Bone marrow (tissue), 2 donors: ENCODE measurements around the gene SPATA2.

Source experiments
- DNase-seq, 2 donors: peaks; one replicate each; lab custom pipeline; 2025; lab: John Stamatoyannopoulos, UW

Gene SPATA2

DNA sequence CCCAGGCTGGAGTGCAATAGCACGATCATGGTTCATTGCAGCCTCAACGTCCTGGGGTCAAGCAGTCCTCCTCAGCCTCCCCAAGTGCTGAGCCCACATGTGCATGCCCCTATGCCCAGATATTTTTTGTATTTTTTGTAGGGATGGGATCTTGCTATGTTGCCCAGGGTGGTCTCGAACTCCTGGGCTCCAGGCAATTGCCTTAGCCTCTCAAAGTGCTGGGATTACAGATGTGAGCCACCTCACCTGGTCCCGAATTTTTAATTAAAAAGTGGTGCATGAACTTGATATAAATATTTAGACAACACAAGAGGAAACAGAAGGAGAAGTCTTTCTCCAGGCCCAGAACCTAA lies 13.8 kb upstream of the SPATA2 start:
- no peak for DNase-seq

DNA sequence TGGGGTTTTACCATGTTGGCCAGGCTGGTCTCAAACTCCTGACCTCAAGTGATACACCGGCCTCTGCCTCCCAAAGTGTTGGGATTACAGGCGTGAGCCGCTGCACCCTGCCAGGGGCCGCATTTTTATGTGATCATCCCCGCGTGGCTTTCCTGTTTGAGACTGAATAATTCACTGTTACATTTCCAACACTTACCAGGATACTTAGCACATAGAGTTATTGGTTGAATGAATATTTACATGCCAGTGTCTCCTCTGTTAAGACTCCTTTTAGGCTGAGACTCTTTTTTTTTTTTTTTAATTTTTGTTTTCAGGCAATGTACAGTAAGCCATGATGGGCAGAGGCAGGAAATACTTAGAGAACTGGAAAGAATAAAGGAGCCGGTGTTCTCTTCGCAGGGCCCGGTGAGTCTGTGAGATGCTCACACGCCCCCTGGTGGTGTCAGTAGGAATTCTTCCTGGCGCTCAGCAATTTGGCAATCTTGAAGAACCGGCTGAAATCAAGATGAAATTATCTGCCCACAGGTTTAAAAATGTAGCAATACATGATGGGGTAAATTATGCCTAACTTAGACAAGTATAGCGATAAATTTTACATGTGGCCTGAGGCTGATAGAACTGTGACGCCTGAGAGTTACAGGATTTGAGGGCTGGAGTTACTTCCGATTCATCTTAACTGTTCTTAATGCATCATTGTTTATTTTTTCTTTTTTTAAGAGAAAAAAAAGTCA lies 13.2 kb upstream of the SPATA2 start:
- DNase-seq: peak; percentile 24 to 56

DNA sequence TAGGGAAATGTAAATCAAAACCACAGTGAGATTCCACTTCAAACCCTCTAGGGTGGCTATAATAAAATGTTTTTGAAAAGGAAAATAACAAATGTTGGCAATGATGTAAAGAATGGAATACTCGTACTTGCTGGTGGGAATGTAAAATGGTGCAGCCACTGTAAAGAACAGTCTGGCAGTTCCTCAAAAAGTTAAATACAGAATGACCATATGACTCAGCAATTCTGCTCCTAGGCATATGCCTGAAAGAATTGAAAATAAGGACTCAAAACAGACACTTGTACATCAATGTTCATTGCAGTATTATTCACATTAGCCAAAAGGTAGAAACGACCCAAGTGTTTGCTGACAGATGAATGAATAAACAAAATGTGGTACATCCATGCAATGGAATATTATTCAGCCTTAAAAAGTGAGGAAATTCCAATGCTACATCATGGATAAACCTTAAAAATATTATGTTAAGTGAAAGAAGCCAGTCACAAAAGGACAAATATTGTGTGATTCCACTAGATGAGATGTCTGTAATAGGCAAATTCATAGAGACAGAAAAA lies 10.6 kb upstream of the SPATA2 start:
- no peak for DNase-seq

DNA sequence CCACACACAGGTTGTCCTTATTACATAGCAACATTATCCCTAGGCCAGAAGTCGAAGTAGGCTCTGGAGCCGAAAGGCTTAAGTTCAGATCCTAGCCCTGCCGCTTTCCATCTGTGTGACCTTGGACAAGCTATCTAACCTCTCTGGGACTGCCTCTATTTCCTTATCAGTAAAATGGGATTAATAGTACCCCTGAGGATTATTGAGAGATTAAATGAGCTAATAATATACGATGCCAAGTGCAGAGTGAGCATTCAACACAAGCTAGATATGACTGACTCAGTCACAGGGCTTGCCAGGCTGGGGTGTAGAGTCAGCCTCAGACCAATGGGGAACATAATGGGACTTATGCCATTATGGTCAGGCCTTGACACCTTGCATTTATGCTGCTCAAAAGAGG lies 8.9 kb upstream of the SPATA2 start:
- DNase-seq: no peak

DNA sequence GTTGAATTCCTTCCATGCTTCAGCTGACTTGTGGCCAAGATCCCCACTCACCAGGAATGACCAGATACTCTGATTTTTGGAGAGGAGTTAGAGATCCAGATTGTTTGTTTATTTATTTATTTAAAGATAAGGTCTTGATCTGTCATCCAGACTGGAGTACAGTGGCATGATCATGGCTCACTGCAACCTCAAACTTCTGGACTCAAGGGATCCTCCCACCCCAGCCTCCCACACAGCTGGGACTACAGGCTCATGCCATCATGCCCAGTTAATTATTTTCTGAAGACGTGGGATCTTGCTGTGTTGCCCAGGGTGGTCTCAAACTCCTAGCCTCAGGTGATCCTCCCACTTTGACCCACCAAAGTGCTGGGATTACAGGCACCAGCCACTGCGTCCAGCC lies 4.1 kb upstream of the SPATA2 start:
- DNase-seq: no peak

DNA sequence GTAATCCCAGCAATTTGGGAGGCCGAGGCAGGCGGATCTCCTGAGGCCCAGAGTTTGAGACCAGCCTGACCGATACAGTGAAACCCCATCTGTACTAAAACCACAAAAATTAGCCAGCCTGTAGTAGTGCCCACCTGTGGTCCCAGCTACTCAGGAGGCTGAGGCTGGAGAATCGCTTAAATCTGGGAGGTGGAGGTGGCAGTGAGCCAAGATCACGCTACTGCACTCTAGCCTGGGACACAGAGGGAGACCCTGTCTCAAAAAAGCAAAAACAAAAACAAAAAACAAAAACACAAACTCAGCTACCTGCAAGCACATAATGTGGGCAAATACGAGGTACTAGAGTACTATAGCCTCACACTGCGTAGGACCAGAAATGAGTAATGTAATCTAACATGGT lies 3.7 kb upstream of the SPATA2 start:
- DNase-seq: no peak

DNA sequence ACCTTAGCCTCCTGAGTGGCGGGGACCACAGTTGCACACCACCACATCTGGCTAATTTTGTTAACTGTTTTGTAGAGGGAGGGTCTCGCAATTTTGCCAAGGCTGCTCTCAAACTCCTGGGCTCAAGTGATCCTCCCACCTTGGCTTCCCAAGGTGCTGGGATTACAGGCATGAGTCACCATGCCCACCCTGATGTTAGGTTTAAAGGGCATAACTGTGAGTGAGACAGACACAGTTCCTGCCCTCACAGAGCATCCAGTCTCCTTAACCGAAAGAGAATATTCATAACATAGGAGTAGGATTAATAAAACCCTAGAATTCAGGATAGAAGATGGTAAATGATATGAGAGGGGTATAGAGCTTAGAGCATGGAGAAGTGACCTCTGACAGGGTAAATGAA lies 3.1 kb upstream of the SPATA2 start:
- DNase-seq: no peak

DNA sequence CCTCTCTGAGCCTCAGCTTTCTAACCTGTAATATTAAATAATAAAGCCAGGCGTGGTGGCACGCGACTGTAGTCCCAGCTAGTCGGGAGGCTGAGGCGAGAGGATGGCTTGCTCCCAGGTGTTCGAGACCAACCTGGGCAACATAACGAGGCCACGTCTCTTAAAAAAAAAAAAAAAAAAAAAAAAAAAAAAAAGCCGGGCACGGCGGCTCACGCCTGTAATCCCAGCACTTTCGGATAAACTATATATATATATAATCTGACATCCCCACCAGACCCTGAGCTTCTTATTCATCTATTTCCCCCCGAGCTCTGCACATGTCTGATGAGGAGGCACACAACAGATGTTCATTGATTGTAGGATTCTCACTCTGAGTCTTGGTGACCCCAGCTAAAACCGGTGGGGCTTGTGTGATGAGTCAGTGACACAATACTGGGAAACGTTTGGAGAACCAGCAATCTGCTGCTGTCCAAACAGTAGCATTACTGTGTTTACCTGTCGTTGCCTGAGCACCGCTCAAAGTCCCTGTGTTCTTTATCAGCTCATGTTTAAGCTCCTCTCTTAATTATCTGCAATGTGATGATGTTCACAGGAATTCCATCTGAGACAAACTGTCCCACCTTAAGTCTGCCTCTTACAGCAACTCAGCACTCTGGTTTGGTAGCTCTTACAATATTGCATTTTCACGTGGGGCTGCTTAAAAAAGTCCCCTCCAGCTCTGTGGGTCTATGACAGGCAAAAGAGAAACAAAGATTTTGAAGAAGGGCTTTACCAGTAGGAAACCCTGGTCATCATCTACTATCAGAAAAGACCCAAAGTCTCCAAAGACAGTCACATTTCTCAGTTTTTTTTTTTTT lies 1.0 kb upstream of the SPATA2 start:
- DNase-seq: no peak

DNA sequence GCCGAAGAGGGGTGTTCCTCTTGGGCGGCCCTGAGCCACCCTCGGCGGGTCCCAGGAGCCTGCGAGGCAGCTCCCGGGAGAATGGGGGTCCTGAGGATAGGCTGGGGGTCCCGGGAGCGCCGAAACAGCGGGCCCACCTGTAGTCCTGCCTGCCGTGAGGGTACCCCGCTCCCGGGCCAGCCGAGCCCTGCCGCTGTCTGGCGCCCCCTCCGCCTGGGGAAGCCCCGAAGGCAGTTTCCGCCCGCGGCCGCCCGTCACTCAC lies 280 bp downstream of the SPATA2 start:
- DNase-seq: no peak

DNA sequence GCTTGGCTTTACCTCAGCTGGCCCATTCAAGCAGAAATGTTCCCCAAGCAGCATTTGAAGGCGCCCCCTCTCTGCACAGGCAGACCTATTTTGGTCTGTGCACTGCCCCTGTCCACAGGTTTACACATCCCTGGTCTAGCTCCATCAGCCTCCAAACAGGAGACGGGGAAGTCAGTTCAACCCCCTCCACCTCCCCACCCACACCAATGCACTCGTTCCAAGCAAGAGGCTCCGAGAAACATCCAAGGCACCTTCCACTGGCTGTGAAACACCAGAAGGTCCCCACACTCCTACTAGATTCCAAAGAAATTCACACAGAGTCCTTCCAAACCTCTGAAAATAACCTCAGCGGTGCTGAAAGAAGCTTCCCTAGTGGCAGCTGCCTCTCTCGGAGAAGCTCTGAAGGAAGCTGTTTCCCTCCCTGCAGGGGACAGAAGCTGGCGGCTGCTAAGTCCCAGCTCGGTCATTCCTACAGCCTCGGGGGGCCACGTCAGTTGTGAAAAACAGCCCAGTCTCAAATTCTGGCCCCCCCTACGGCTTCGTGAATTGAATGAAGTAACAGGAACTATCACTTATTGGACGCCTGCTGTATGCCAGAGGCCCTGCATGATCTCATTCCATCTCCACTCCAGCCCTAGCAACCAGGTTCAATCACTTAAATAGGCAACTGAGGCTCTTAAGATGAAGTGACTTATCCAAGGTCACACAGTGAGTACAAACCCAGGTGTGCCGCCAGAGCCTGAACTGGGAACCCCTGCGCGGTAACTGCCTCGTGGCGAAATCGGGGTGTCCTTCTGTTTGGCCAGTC lies 815 bp downstream of the SPATA2 start:
- no peak for DNase-seq

DNA sequence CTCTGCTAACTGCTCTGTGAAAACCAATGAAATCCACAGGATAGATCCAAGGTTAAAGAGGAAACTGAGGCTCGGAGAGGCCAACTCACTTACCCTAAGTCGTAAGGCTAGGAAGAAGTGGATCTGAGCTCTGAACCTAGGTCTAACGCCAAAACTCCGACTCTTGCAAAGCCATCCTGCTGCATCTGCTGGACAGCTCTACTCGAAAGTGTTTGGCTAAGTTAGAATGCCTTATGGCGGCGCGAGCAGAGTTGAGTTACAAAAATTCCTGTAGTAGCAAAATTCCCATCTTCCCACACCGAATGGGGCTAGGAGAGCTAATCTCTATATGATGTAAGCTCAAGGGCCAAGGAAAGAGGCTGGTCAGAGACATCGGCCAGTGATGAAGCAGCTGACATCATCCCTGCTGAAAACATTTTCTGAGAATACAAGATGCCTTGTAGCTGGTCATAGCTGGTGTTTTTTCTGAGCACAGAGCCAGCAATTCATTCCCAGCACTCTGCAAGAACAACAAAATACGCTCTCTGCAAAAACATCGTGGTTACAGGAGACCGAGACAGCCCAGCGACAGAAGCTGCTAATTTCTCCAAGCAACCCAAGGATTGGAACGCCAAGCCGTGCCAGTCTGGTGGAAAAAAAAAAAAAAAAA lies 1.8 kb downstream of the SPATA2 start:
- DNase-seq: no peak

DNA sequence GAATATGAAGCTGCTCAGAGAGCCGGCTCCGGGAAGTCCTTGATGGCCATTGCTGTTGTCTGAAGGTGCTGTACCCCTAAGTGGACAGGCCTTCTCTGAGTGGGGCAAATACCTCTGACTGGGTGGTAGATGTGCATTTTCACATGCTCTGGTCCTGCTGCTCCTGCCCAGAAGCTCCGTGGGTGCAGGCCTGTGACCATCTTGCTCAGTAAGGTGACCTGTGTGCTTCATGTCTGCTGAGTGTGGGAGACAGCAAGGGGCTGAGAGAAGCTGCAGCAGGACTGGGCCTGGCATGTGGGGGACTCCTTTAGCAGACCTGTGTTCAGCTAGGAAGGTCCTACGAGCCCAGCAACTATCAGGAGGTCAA lies 5.0 kb downstream of the SPATA2 start:
- no peak for DNase-seq

DNA sequence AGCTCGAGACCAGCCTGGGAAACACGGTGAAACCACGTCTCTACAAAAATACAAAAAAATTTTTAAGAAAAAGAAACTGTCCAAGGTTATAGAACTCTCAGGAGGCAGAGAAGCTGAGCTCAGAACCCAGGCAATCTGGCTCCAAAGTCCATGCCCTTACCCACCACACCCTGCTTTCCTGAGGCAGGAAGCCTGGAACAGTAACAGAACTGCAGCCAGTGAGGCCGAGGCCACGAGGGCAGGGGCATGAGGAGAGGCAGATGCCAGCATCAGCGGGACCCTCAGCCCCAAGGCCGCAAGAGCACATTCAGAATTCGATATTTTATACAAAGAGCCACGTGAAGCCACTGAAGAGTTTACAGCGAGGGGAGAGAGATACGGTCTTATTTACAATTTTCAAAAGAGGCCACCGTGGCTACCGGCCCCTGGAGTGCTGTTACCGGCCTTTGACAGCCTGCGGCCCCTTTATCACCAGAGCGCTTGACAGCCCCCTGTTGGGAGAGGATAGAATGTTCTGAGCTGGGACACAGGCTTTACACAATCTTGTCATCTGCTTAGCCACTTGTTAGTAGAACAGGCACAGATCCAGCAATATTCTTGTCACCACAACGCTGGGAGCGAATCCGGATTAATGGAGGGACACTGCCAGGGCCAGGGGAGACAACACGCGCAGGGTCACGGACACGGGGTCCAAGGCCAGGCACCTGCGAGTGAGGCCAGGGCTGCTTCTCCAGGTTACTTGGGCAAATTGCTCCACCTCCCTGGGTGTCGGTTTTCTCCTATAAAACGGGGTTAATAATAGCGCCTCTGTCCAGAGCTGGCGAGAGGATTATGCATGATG lies 5.6 kb downstream of the SPATA2 start:
- no peak for DNase-seq

DNA sequence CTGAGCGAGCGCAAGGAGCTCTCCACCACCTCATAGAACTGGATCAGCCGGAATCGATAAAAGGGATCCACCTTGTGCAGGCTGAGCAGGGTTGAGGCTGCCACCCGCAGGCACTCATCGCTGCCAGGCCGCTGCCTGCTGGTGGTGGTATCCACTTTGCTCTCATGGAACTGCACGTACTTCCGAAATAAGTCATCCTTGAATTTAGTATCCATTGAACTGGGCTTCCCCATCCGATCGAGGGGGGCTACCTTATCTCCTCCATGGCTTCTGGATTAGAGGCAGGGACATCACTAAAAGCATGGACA lies 7.1 kb downstream of the SPATA2 start:
- DNase-seq: no peak

DNA sequence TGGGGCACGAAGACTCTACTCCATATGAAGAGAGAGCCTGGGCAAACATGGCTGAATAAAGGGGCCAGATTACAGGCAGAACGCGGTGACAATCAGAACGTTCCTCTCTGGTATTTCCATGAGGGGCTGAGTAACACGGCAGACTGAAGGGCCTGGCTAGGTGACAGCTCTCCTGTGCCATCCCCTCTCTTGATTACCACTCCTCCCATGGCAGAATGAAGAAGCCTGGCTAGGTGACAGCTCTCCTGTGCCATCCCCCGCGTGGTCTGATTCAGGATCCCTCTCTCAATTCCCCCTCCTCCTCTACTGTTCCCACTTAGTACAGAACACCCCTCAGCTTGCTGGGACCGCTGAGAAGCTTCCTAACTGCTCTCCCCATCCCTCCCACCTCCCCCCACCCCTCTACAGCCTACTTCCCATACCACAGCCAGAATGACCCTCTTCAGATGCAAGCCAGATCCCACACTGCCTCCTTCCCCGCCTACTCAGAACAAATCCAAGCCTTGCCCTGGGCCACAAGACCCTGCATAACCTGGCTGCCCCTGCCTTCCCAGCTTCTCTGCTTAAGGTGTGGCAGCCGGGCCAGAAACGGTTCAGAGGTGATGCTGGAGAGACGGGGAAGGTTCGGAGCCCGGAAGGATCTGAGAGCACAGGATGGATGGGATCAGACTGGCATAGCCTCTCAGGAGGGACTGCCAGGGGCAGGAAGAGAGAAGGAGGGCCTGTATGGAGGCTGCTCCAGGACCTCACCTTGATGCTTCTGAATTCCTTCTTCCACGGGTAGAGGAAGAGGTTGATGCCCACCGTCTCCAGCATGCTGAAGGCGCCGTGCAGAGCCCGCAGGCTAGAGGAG lies 7.7 kb downstream of the SPATA2 start:
- no peak for DNase-seq

DNA sequence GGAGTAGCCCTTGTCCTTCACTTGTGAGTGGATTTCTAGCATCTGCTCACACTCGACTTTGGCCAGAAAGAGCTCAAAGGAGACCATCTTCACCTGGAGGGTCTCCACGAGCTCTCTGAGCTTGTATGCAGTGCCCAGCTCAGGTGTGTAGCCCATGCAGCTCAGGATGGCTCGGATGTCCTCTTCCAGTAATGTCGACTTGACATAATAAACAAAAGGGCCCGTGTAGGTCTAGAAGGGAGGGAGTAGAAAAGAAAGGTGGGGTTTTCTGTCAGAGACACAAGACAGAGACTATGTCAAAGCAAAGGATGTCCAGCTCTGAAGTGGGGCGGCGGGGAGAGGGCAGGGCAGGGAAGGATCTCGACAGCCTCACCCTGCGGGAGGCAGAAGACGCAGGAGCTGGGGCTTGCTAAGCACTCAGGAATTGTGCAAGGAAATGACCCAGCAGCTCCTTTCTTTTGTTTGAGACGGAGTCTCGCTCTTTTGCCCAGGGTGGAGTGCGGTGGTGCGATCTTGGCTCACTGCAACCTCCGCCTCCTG lies 8.6 kb downstream of the SPATA2 start:
- DNase-seq: no peak

DNA sequence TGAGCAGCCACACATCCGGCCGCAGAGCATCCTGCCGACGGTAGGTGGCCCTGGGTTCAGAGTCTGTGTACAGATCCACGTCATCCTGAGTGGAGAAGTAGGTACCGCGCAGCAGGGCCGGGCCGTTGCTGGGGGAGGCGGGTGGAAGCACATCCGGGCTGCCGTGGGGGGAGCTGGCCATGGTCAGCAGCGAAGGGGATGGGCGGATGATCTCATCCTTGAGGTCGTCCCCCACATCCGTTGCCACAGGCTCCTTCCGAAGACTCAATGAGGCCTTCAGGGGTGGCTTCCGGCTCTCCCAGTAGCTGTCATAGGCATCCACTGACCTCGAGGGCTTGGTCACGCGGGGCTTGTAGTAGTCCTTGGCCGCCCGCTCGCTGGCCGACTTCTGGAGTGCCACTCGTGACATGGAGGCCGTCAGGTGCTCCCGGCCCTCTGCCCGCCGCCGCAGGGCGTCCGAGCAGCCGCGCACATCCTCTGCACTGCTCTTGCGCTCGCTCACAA lies 9.2 kb downstream of the SPATA2 start:
- no peak for DNase-seq

DNA sequence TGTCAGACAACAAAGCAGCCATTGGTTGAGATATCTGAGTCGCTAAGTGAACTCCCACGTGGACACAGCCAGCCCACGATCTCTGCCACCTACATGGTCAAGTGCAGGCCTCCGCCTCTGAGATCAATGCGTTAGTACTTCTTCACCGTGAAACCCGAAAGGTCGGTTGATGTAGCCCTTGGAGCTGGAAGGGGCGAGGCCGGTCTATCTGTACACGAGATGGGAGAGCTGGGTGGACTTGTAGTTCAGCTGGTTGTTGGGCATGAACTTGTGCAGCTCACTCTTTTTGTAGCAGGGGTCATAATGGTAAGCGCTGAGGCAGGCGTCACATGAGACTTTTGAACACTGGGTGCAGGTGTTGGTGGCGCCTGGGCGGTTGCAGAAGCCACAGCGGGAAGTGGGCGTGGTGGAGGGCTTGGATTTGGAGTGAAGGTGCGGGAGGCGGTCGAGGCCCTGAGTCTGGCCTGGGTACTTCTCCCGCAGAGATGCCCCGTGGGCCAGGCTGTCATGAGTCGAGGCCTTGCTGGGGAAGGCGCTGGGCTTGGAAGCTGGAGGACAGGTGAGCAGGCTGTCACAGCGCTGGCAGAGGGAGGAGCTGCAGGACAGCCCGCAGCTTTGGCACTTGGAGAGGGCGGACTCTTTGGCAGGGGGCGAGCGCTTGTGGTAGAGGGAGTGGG lies 9.8 kb downstream of the SPATA2 start:
- no peak for DNase-seq

DNA sequence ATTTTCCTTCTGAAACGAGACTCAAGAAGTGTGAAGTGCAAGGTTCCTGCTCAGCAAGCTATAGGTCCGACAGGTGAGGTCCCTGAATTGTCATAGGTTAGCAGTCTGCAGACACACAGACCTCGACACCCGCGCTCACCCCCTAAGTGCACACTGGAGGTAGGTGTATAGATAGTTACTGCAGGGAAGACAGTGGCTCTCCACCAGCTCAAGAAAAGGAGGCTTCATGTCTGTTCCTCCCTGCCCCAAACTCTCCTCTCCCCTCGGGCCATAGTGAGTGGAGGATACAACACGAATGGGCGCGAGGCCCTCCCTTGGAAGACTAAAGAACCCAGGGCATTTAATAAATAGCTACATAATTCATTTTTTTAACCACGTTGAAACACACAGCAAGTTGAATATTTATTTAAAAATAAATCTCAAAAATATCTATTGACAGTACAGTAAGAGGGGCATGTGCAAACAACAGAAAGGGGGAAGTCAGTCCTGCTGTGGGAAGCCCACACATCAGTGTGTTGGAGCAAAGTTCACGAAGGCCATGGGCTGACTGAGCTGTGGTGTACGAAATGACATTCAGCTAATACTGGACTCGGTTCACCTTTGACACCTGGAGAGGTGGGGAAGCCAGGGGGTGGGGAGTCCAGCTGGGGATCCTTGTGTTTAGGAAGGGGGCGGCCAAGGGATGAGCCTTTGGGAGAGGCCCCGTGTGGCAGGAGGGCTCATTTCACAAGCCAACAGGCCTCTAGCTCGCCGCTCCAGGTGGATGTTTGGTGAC lies 10.7 kb downstream of the SPATA2 start:
- DNase-seq: no peak
